KMS-11 (cell line): ENCODE measurements around the gene ZSCAN5A.
"Not testable (repeated sequence)": the region's sequence is repeated elsewhere in the genome, so short reads cannot be mapped to it uniquely, and the experiment has no call there.

Source experiments
- H2AFZ ChIP-seq: fragments of 200-600 bp; sonication (generic); 2 replicates; pipeline ENCODE4 v1.6.1; 2016; ENCODE audit warnings: antibody characterized with exemption, mixed run types, low read depth
- H3K27ac ChIP-seq: fragments of 200-600 bp; sonication (generic); 2 replicates; pipeline ENCODE4 v1.6.1; 2016; ENCODE audit warnings: mild to moderate bottlenecking, mixed run types
- H3K27me3 ChIP-seq: fragments of 200-600 bp; sonication (generic); 2 replicates; pipeline ENCODE4 v1.6.1; 2017; ENCODE audit warnings: mild to moderate bottlenecking, low read depth, mixed run types, moderate library complexity; ENCODE audit not compliant: insufficient read depth
- H3K36me3 ChIP-seq: fragments of 200-600 bp; sonication (generic); 2 replicates; pipeline ENCODE4 v1.6.1; 2017; ENCODE audit warnings: mild to moderate bottlenecking, mixed run types; ENCODE audit not compliant: insufficient read depth
- H3K4me1 ChIP-seq: fragments of 200-600 bp; sonication (generic); 2 replicates; pipeline ENCODE4 v1.6.1; 2016; ENCODE audit warnings: mild to moderate bottlenecking, low read depth, mixed run types; ENCODE audit not compliant: poor library complexity, severe bottlenecking
- H3K4me2 ChIP-seq: fragments of 200-600 bp; sonication (generic); 2 replicates; pipeline ENCODE4 v1.7.0; 2016; ENCODE audit warnings: mild to moderate bottlenecking, mixed run types
- H3K4me3 ChIP-seq: fragments of 200-600 bp; sonication (generic); IDR thresholded peaks from 2 replicates; pipeline ENCODE4 v1.6.1; 2017; ENCODE audit warnings: low read depth, low read length, mixed read lengths; ENCODE audit not compliant: insufficient read depth
- H3K79me2 ChIP-seq: fragments of 200-600 bp; sonication (generic); 2 replicates; pipeline ENCODE4 v1.6.1; 2016; ENCODE audit warnings: low read depth, mixed run types; ENCODE audit not compliant: insufficient read depth
- H3K9ac ChIP-seq: fragments of 200-600 bp; sonication (generic); 2 replicates; pipeline ENCODE4 v1.6.1; 2016; ENCODE audit warnings: mild to moderate bottlenecking, mixed run types
- H4K20me1 ChIP-seq: fragments of 200-600 bp; sonication (generic); 2 replicates; pipeline ENCODE4 v1.6.1; 2016; ENCODE audit warnings: mild to moderate bottlenecking, mixed run types; ENCODE audit not compliant: insufficient read depth
- TF ChIP-seq, protein P1 (sequence below): fragments of 200-600 bp; sonication (generic); conservative IDR thresholded peaks from 2 replicates; pipeline ENCODE4 v1.6.1; 2017; ENCODE audit warnings: low read depth, mild to moderate bottlenecking, antibody characterized with exemption, low read length, moderate library complexity, mixed read lengths

ZSCAN5A gene

DNA sequence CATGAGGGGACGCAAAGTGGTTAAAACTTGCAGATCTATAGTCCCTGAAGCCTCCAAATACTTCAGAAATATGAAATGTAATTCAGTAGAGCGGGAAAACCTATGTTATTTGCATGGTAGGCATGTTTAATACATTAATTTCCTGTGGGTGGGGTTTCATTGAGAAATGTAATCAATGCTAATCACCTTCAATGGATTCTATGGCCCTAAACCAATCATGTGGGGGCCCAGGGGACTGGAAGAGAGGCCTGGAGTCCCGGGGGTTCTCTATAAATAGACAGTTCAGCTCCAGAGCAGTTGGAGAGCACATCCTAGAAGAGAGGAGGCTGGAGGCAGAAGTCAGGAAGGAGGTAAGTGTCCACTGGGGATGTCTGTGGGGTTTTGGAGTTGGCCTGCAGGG, 112.7 kb downstream of the ZSCAN5A start, which contains the start of gene ZSCAN5C:
TSS of gene ZSCAN5C (plus strand) at position 301 of the 400 bp plus-strand sequence. CDS start 3,641 bp downstream, outside the sequence.
- H4K20me1 ChIP-seq, result no peaks in the 10 kb centered on the region
- no peaks in the 10 kb centered on the region for H3K4me1 ChIP-seq
- H3K79me2 ChIP-seq, result no peaks in the 10 kb centered on the region
- H3K27ac ChIP-seq, result no peak within 1 kb of the TSS
- H3K4me2 ChIP-seq, result no peak within 1 kb of the TSS
- H3K27me3 ChIP-seq, result no peaks in the 10 kb centered on the region
- TF ChIP-seq, protein P1, sequence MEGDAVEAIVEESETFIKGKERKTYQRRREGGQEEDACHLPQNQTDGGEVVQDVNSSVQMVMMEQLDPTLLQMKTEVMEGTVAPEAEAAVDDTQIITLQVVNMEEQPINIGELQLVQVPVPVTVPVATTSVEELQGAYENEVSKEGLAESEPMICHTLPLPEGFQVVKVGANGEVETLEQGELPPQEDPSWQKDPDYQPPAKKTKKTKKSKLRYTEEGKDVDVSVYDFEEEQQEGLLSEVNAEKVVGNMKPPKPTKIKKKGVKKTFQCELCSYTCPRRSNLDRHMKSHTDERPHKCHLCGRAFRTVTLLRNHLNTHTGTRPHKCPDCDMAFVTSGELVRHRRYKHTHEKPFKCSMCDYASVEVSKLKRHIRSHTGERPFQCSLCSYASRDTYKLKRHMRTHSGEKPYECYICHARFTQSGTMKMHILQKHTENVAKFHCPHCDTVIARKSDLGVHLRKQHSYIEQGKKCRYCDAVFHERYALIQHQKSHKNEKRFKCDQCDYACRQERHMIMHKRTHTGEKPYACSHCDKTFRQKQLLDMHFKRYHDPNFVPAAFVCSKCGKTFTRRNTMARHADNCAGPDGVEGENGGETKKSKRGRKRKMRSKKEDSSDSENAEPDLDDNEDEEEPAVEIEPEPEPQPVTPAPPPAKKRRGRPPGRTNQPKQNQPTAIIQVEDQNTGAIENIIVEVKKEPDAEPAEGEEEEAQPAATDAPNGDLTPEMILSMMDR, result no peak
- no peak within 1 kb of the TSS for H3K4me3 ChIP-seq
- H3K36me3 ChIP-seq, result no peaks in the 10 kb centered on the region
- H2AFZ ChIP-seq, result no peak within 1 kb of the TSS
- H3K9ac ChIP-seq, result no peak within 1 kb of the TSS

DNA sequence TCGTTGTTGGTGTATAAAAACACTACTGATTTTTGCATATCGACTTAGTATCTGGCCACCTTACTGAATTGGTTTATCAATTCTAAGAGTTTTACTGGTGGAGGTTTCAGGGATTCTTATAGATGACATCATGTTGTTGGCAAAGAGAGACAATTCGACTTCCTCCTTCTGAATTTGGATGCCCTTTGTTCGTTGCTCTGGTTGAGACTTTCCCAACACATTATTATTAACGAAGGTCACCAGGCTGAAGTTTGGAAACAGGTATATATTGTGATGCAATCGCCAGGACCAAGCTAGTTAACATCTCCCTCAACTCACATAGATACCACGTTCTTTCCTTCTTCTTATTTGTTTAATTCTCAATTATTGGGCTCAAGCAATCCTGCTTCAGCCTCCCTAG, 115.0 kb downstream of the ZSCAN5A start:
- TF ChIP-seq, protein P1, result no peak
- no peak overlapping the region for H3K4me2 ChIP-seq
- H3K27ac ChIP-seq, result no peak overlapping the region
- H3K79me2 ChIP-seq, result no peaks in the 10 kb centered on the region
- H4K20me1 ChIP-seq, result no peaks in the 10 kb centered on the region
- no peak overlapping the region for H3K9ac ChIP-seq
- H2AFZ ChIP-seq, result no peak overlapping the region
- H3K4me3 ChIP-seq, result no peak overlapping the region
- H3K27me3 ChIP-seq, result no peaks in the 10 kb centered on the region
- no peaks in the 10 kb centered on the region for H3K36me3 ChIP-seq
- no peaks in the 10 kb centered on the region for H3K4me1 ChIP-seq

DNA sequence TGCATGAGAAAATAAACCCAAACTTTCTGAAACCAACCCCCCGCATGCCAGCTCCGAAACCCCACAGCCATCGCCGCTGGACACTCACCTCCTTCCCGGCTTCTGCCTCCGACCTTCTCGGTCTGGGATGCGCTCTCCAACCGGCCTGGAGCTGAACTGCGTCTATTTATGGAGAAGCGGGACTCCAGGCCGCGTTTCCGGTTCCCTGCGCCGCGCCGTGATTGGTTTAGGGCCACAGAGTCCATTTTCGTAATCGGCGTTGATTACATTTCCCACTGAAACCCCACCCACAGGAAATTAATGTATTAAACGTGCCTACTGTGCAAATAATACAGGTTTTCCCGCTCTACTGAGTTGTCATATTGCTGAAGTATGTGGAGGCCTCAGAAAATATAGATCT, 117.0 kb downstream of the ZSCAN5A start, which contains the start of gene ZSCAN5B:
TSS of gene ZSCAN5B (minus strand) at position 138 of the 400 bp plus-strand sequence. CDS start 4,731 bp downstream, outside the sequence.
- not testable (repeated sequence) for H3K36me3 ChIP-seq, H3K4me1 ChIP-seq, H3K4me3 ChIP-seq, H3K79me2 ChIP-seq, H3K27me3 ChIP-seq, H4K20me1 ChIP-seq, H3K27ac ChIP-seq, H3K9ac ChIP-seq, H3K4me2 ChIP-seq, H2AFZ ChIP-seq

DNA sequence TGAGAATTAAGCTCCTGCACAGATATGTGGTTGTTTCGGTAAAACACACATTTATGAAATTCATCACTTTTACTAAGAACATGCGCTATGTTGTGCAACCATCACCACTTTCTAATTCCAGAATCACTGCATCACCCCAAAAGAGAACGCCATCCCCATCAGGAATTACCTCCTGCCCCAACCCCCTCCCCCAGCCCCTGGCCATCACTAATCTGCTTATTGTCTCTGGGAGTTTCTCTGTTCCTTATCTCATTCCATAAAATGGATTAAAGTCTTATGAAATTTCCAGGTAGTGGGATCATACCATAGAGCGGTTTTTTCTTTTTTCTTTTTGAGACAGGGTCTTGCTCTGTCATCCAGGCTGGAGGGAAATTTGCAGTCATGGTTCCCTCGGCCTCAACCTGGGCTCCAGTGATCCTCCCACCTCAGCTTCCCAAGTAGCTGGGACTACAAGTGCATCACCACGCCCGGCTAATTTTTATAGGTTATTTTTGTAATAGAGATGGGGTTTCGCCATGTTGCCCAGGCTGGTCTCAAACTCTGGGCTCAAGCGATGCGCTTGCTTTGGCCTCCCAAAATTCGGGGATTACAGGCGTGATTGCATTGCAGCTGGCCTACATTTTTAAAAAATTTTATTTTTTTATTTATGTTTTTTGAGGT, 120.5 kb downstream of the ZSCAN5A start:
- no peak overlapping the region for H3K27ac ChIP-seq
- H3K27me3 ChIP-seq, result no peaks in the 10 kb centered on the region
- no peak overlapping the region for H3K4me2 ChIP-seq
- H3K79me2 ChIP-seq, result no peaks in the 10 kb centered on the region
- no peaks in the 10 kb centered on the region for H3K36me3 ChIP-seq
- no peaks in the 10 kb centered on the region for H4K20me1 ChIP-seq
- H2AFZ ChIP-seq, result no peak overlapping the region
- H3K9ac ChIP-seq, result no peak overlapping the region
- H3K4me3 ChIP-seq, result no peak overlapping the region
- TF ChIP-seq, protein P1, result no peak
- H3K4me1 ChIP-seq, result no peaks in the 10 kb centered on the region

DNA sequence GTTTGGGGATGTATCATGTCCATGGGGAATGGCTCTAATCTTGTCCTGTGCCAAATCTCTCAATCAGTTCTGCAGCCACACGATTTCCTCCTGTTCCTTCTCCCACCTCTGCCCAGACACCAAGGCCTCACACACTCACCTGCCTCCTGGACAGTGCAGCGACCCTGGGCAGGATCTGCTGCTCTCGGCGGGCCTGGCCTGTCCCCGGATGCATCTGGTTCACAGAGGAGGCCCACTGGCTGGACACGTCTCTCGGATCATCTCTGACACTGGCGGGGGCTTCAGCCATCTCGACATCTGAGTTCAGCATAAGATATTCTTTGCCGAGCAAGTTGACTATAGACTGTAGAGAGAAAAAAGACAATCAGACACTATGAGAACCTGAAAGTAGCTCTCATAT, 122.9 kb downstream of the ZSCAN5A start:
- Histone ChIP-seq H3K9ac (no peak overlapping the region), H3K4me3 (no peak overlapping the region), H4K20me1 (no peaks in the 10 kb centered on the region), H3K27me3 (no peaks in the 10 kb centered on the region), H3K4me2 (no peak overlapping the region), H3K4me1 (no peaks in the 10 kb centered on the region), H3K27ac (no peak overlapping the region), H3K79me2 (no peaks in the 10 kb centered on the region), H3K36me3 (no peaks in the 10 kb centered on the region), H2AFZ (no peak overlapping the region)
- TF ChIP-seq, protein P1, result no peak
